CD4-positive, alpha-beta T cell treated with Interleukin-6 for 4 hours (primary cell): ENCODE measurements around the gene DRG2.

Source experiments
- DNase-seq: peaks from one replicate; pipeline ENCODE4 v3.0.0-alpha.2; 2020; ENCODE audit warnings: mixed read lengths

Gene DRG2

GRCh38 chr17:18144855-18145254, 57.1 kb downstream of the DRG2 start:
- DNase-seq, result no peak

- DNase-seq, result no peak
Measured at GRCh38 chr17:18145811-18146210, 58.1 kb downstream of the DRG2 start.

GRCh38 chr17:18146259-18146658, 58.5 kb downstream of the DRG2 start:
- no peak for DNase-seq

GRCh38 chr17:18146980-18147379, 59.2 kb downstream of the DRG2 start:
- DNase-seq, result no peak

DNA sequence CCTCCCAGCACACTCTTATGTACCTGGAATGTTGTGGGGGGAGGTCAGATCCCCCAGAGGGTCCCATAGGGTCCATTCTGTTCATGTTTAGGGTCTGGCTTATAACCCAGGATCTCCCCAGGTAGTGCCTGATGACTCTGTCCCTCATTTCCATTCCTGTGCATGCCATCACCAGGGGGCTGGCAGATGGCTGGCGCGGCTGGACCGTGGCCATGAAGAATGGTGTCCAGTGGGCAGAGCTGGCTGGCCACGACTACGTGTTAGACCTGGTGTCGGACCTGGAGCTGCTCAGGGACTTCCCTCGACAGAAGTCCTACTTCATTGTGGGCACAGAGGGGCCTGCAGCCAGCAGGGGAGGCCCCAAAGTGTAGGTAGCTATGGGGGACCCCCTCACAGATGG, 60.8 kb downstream of the DRG2 start:
- DNase-seq, result no peak

DNA sequence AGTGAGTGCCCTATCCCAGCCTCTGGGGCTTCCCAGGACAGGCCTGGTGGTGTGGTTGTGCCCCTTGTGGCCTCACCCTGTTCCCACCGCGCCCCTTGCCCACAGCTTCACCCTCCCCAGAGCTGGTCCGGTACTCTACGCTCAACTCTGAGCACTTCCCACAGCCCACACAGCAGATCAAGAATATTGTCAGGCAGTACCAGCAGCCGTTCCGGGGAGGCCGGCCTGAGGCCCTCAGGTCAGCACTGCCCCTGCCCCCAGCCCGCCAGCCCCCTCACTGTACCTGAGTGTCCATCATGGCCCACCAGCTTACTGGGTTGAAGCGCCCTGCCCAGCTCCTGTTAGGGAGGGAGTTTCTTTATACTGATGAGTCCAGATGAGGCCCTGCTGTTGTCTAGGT, 63.5 kb downstream of the DRG2 start:
- DNase-seq, result no peak

- no peak for DNase-seq
Measured at GRCh38 chr17:18155179-18155578, 67.4 kb downstream of the DRG2 start.

GRCh38 chr17:18156171-18156975, 68.6 kb downstream of the DRG2 start:
- no peak for DNase-seq

DNA sequence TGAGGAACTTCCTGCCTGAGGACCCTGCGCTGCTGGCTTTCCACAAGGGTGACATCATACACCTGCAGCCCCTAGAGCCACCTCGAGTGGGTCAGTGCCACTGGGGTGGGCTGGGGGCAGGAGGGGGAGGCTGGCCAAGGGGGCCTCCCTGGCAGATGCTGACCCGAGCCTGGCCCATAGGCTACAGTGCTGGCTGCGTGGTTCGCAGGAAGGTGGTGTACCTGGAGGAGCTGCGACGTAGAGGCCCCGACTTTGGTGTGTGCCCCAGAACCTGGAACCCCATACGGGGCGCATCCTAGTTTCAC, 69.2 kb downstream of the DRG2 start:
- no peak for DNase-seq
